ENCODE measurements around the gene SPEF1.

- no peak for TF ChIP-seq MAX (IDR thresholded peaks at IDR 0.05)
- no peak for TF ChIP-seq NFIC (IDR thresholded peaks at IDR 0.05)
- TF ChIP-seq RAD21 (IDR thresholded peaks at IDR 0.05; ENCODE audit: low read depth): no peak
- no peak for TF ChIP-seq TCF12 (IDR thresholded peaks at IDR 0.05; ENCODE audit: low read depth)
- no peak for TF ChIP-seq YY1 (IDR thresholded peaks at IDR 0.05; ENCODE audit: low read depth)
- no peak for TF ChIP-seq USF1 (IDR thresholded peaks at IDR 0.05)
- TF ChIP-seq EP300 (IDR thresholded peaks at IDR 0.05; ENCODE audit: borderline replicate concordance): no peak
- TF ChIP-seq REST (IDR thresholded peaks at IDR 0.05; ENCODE audit: low read depth): no peak
- no peak for TF ChIP-seq ZBTB7A (IDR thresholded peaks at IDR 0.05; ENCODE audit: low read depth)
- no peak for TF ChIP-seq EGR1 (IDR thresholded peaks at IDR 0.05)
- TF ChIP-seq CEBPB (IDR thresholded peaks at IDR 0.05): no peak
- no peak for TF ChIP-seq TAF1 (IDR thresholded peaks at IDR 0.05; ENCODE audit: low read depth)
Observed at GRCh38 chr20:3828798-3829197, 47.5 kb upstream of the SPEF1 start.

All from Ishikawa (cell line).